HG03108 (cell line): ENCODE data around the gene TNFRSF13B.
"Not testable (repeated sequence)": the region's sequence is repeated elsewhere in the genome, so short reads cannot be mapped to it uniquely, and the experiment has no call there.

ENCODE experiments used
- ATAC-seq: cut with Tn5 transposase; IDR thresholded peaks from one replicate; pipeline ENCODE4 v1.9.1; 2021; ENCODE audit warnings: moderate library complexity; ENCODE audit not compliant: unreplicated experiment

TNFRSF13B gene

GRCh38 chr17:16971458-16972338 is at the start of gene TNFRSF13B:
Gene TNFRSF13B (minus strand): TSS chr17:16972118. CDS start chr17:16972075, 43 bp downstream.
- peak; percentile 38 for ATAC-seq

- no peak for ATAC-seq
Measured at GRCh38 chr17:17021194-17021863, 49.4 kb upstream of the TNFRSF13B start.

- ATAC-seq = no peak
Measured at GRCh38 chr17:17020821-17021193, 48.9 kb upstream of the TNFRSF13B start.

- ATAC-seq = no peak
Measured at GRCh38 chr17:17019891-17020456, 48.1 kb upstream of the TNFRSF13B start.

DNA sequence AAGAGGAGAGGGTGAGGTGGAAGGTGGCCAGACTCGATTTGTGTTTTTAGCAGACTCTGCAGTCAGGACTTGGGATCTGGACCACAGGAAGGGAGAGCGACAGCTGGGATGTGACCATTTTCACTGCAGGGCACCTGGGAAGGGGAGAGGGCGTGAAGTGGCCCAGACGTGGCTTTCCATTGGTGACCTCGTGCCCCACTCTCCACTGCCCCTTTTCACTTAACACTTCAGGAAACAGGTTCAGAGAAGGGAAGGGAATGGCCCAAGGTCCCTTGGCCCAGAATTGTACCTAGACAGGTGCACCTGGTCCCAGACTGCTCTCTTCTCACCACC is 47.5 kb upstream of the TNFRSF13B start:
- no peak for ATAC-seq

DNA sequence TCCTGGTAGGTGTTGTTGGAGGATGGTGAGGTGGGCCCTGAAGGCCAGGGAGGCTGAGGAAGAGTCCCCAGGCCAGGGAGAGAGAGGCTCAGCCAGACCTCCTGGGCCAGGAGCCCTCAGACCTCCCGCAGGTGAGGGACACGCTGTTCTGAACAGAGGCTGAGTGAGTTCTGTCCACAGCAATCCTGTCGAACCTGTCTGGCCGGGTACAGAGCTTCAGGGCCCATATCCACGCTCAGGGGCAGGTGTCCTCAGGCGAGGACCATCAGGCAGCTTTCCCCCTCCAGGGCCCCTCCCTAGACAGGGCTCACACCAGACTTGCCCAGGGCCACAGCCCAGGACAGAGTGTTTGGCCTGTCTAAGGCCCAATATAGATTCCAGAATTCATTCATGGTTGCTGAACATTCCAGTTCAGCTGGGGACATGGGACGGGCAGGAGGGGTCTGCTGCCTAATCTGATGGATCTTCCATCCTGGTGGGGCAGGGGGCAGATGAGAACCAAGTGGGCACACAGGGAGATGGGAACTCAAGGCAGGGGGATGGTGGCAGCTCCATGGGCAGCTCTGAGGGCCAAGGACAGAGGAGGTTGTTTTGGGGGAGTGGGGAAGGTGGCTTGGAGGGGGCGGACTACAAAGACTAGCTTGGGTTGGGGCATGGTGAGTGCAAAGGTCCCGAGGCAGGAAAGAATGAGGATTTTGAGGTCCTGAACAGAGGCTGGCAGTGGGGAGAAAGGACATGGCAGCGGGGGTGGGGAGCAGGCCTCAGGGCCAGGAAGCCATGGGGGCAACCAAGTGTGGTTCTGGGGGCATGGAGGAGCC is 46.9 kb upstream of the TNFRSF13B start:
- ATAC-seq = no peak

DNA sequence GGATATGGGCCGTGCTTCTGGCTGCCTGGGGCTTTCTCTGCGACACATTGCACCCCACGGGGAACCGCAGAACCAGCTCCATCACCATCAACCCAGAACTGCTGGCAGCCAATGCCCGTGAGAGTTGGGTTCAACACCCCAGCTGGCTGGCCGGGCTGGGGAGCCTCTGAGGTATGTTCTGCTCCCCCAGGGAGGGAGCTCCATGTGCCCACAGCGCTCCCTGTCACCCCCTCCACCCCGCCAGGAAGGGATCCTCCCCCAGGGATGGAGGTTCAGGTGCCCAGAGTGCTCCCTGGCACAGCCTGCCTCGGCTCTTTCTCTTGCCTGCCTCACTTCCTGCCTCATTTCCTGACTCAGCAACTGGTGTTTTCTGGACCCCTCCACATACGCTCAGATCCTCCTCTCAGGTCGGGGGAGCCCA is 46.1 kb upstream of the TNFRSF13B start:
- no peak for ATAC-seq

GRCh38 chr17:17017343-17018014 is 45.6 kb upstream of the TNFRSF13B start:
- ATAC-seq = no peak

- ATAC-seq = not testable (repeated sequence)
Measured at GRCh38 chr17:17016199-17017197, 44.6 kb upstream of the TNFRSF13B start.

DNA sequence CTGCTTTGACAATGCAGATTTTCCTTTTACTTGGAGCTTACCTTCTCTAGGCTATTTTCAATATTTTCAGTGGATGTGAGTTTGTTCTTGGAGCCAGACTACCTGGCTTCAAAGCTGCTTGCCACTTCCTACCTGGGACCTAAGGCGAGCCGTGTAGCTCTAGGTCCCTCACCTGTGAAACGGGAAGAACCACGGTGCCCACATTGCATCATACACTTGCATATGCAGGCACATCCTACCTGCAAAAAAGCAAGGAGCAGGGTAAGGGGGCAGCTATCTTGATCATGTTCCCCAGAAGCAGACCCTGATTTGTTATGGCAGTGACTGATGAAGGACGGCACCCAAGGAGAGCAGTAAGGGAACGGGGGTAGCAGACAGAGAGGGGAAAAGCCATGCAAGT is 43.3 kb upstream of the TNFRSF13B start:
- ATAC-seq = no peak

DNA sequence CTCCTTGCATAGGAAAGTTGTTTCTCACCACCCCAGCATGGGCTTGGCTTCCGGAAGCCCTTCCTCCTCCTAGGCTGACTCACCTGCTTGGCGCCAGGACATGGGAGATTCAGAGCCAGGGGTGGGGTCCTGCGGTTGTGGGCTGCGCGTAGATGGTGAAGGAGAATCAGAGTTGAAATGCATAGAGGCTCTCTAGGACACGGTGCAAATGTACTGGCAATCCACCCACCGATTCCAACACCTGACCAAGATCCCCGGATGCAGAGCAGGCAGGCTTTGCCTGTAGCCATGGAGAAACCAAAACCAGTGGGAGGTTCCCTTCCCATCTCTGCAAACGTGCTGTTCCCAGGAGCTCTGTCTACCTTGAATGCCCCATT is 42.8 kb upstream of the TNFRSF13B start:
- ATAC-seq = not testable (repeated sequence)

DNA sequence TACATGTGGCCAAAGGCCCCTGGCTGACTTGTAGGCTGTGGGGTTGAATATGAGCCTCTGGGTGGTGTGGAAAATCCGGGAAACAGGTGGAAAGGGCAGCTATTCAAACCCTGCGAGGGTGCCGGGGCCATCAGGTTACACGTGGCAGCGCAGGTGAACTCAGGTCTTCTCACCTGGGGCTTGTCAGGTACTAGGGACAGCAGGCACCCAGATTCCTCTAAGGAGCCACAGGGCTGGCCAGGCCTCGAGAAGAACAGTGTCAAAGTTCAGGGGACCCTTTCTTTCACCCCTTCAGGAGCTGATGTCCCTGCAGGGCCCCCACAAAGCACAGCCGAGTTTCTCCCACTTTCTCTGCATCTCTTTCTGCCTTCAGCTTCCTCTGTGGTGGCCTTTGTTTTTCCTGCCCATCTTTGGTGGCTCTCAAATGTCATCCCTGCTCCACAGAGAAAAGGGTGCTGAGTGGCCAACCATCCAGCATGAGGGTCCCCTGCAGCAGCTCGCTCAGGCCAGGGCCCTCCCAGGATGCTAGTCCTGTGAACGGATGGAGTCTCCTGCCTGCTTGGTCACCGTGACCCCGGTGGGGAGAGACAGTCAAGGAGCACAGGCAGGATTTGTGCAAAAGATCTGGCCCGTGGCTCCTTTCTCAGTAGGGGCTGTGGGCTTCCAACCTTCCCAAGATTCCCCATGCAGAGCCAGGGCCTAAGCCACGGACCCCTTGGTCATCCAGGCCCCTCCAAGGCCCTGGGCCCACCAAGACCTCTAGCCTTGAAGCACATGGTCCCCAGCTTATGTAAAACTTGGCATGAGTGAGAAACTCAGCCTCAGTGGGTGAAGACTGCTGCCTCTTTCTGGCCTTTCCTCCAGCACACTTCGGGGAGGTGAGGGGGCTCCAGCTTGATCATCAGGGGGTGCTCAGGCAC is 42.2 kb upstream of the TNFRSF13B start:
- ATAC-seq = not testable (repeated sequence)

DNA sequence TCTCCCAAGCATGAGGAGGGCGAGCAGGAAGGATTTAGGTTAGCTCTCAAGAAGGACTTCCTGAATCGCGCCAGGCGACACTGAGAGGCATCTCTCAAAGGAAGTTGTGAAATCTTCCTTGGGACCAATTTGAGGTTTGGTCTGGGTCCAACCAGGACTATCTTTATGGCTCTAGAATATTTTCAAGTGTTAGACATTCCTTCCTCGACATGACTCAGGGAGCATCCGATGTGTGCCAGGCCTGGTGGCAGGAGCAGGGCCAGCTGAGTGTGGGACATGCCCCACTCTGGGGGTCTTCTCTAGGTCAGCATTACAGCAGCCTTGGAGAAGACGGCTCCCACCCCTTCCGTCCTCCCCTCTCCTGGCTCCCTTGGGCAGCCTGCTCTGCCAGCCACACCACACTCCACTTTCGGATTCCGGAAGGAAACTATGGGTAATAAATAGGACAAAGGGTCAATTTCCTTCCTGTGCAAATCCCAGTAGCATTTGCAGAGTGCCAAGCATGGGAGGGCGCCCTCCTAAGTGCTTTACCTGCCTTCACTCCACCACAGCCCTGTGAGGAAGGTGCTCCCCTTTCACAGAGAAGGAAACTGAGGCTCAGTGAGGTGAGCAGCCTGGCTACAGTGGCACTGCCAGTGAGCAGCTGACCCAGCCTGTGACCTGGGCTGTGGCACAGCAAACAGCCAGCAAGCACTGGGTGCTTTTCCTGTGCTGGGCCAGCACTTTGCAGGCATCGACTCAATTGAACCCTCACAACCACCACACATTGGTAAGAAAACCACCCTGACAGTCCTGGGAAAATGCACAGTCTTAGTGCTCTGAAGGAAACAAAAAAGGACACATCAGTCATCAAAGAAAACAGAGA is 39.4 kb upstream of the TNFRSF13B start:
- not testable (repeated sequence) for ATAC-seq

GRCh38 chr17:17010545-17011034 is 38.7 kb upstream of the TNFRSF13B start:
- ATAC-seq = not testable (repeated sequence)

GRCh38 chr17:17009972-17010371 is 38.1 kb upstream of the TNFRSF13B start:
- ATAC-seq = not testable (repeated sequence)

DNA sequence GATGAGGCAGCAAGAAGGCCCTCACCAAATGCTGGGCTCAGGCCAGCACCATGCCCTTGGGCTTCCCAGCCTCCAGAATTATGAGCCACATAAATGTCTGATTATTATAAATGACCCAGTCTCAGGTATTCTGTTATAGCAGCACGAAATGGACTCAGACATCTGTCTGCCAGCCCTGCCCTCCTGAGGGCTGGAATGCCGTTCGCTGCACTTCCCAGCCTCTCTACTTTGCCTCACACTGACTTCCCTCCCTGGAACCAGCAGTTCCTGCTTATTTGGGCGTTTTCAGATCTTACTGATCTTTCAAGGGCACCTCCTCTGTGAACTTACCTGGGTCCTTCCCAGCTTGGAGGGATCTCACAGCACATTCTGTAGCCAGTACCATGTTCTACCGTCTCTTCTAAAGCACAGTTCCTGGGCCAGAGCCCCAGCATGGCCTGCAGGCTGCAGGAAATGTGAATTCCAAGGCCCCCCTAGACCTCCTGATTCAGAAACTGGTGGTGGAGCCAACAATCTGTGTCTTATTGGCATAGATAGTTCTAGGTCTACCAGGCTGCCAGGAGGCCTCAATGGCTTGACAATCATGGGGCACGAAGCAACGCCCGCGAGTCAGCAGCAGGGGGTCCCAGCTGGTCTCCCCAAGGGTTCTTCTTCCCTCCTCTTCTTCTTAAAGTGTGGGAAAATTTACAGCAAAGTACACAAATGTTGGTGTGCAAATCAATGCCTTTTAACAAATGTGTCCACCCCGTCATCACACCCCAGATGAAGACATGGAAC is 36.9 kb upstream of the TNFRSF13B start:
- ATAC-seq = not testable (repeated sequence)
